GM23248 (cell line): ENCODE measurements around the gene PADI3. TPM values are rescaled to one million over a fixed set of nuclear protein-coding genes. Genes with fewer than 3 reads are reported as not detected.

Source experiments
- DNase-seq: peaks from one replicate; pipeline ENCODE4 v3.0.0-alpha.2; 2015
- H2AFZ ChIP-seq: fragments of 200-600 bp; sonication (generic); 2 replicates; pipeline ENCODE4 v1.6.1; 2016; ENCODE audit warnings: antibody characterized with exemption
- H3F3A ChIP-seq: fragments of 200-600 bp; sonication (generic); 2 replicates; pipeline ENCODE4 v1.6.1; 2016; ENCODE audit warnings: mild to moderate bottlenecking, antibody characterized with exemption, mixed run types; ENCODE audit not compliant: insufficient read depth
- H3K27ac ChIP-seq: fragments of 200-600 bp; sonication (generic); 2 replicates; pipeline ENCODE4 v1.5.1; 2016; ENCODE audit warnings: mild to moderate bottlenecking
- H3K27me3 ChIP-seq: fragments of 200-600 bp; sonication (generic); replicated peaks from 2 replicates; pipeline ENCODE4 v1.6.1; 2016; ENCODE audit warnings: mild to moderate bottlenecking; ENCODE audit not compliant: insufficient read depth
- H3K36me3 ChIP-seq: fragments of 200-600 bp; sonication (generic); 2 replicates; pipeline ENCODE4 v1.6.1; 2016; ENCODE audit warnings: low read depth, mild to moderate bottlenecking
- H3K4me1 ChIP-seq: fragments of 200-600 bp; sonication (generic); 2 replicates; pipeline ENCODE4 v1.6.1; 2016; ENCODE audit warnings: mild to moderate bottlenecking; ENCODE audit not compliant: insufficient read depth
- H3K4me2 ChIP-seq: fragments of 200-600 bp; sonication (generic); one replicate; pipeline ENCODE4 v1.6.1; 2016; ENCODE audit warnings: mild to moderate bottlenecking; ENCODE audit not compliant: unreplicated experiment
- H3K4me3 ChIP-seq: fragments of 200-600 bp; sonication (generic); 2 replicates; pipeline ENCODE4 v1.5.1; 2016; ENCODE audit warnings: mild to moderate bottlenecking
- H3K79me2 ChIP-seq: fragments of 200-600 bp; sonication (generic); 2 replicates; pipeline ENCODE4 v1.6.1; 2016; ENCODE audit warnings: mild to moderate bottlenecking; ENCODE audit not compliant: insufficient read depth
- H3K9ac ChIP-seq: fragments of 200-600 bp; sonication (generic); 2 replicates; pipeline ENCODE4 v1.6.1; 2016; ENCODE audit warnings: mild to moderate bottlenecking
- H3K9me2 ChIP-seq: fragments of 200-600 bp; sonication (generic); 2 replicates; pipeline ENCODE4 v1.6.1; 2016; ENCODE audit warnings: mixed run types, mild to moderate bottlenecking, moderate library complexity; ENCODE audit not compliant: insufficient read depth
- H3K9me3 ChIP-seq: fragments of 200-600 bp; sonication (generic); one replicate; pipeline ENCODE4 v1.6.1; 2017; ENCODE audit warnings: low read depth
- H4K20me1 ChIP-seq: fragments of 200-600 bp; sonication (generic); 2 replicates; pipeline ENCODE4 v1.6.0; 2016; ENCODE audit not compliant: insufficient read depth
- EZH2 ChIP-seq: fragments of 200-600 bp; sonication (generic); IDR thresholded peaks from 2 replicates; pipeline ENCODE4 v1.6.1; 2018; ENCODE audit warnings: antibody characterized with exemption, mild to moderate bottlenecking; ENCODE audit not compliant: insufficient read depth, poor library complexity, severe bottlenecking
- EZH2phosphoT487 ChIP-seq: fragments of 200-600 bp; sonication (generic); IDR thresholded peaks from 2 replicates; pipeline ENCODE4 v1.6.1; 2018; ENCODE audit warnings: antibody characterized with exemption, moderate library complexity, mild to moderate bottlenecking, low read depth; ENCODE audit not compliant: insufficient read depth
- WGBS, 2 experiments: methylation state at CpG; one replicate each; pipeline ENCODE4 v1.1.6; 2015 to 2017; ENCODE audit warnings: low lambda C conversion rate in 2 of 2, low coverage in 1 of 2; ENCODE audit errors: missing lambda C conversion rate in 2 of 2; 5-methylcytosine and 5-hydroxymethylcytosine counted together
- in situ Hi-C: fragments of 300-500 bp; cut with MboI; formaldehyde crosslinking; loops from 2 replicates; pipeline ENCODE4 v1.15.0; 2020
- polyA plus RNA-seq: library from polyadenylated mRNA; unstranded; fragments of >200 nt; fragmentation: Nextera tagmentation; extraction: Ambion mirVana; gene quantifications from 2 replicates; pipeline ENCODE4 v1.2.1, GENCODE V29; 2016
- total RNA-seq: library from RNA; depleted of rRNA; stranded (reverse); fragments of >200 nt; shearing (Covaris generic); gene quantifications from 2 replicates; pipeline ENCODE4 v1.2.3, GENCODE V29; 2014

PADI3 gene
- total and polyA plus RNA-seq, 2 experiments from 2014 or later: not detected

DNA sequence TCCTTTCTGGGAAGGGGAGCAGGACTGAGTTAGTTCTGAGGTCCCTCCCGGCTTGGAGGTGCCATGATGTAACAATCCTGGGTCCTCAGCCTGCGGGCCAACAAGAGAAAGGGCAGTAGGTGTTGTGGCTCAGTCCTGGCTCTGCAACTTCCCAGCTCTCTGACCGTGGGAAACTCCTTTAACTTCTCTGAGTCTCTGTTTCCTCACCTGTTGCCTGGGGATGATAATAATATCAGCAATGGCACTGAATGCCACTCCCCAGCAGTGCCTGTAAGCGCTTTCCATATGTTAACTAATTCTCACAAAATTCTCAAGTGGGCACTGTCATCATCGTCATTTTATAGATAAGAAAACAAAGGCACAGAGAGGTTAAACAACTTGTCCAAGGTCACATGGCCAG lies 2.3 kb downstream of the PADI3 start:
- Histone ChIP-seq H3K4me3 (no peak overlapping the region), H4K20me1 (no peaks in the 10 kb centered on the region), H3K9ac (no peak overlapping the region), H3K36me3 (no peaks in the 10 kb centered on the region), H3K4me1 (no peaks in the 10 kb centered on the region), H3K9me2 (no peaks in the 10 kb centered on the region), H3F3A (no peaks in the 10 kb centered on the region), H3K4me2 (no peak overlapping the region), H3K27me3 (no peaks in the 10 kb centered on the region; the same call in 1 of the 2 replicates), H3K9me3 (no peaks in the 10 kb centered on the region), H2AFZ (no peak overlapping the region), H3K27ac (no peak overlapping the region), H3K79me2 (no peaks in the 10 kb centered on the region)
- DNase-seq: no peak
- WGBS, 2 experiments: 78 to 82% methylated on average over 5 of the region's 5 CpGs
- in situ Hi-C loops: no loop called here
- TF ChIP-seq EZH2phosphoT487 (no peak), EZH2 (no peak)

DNA sequence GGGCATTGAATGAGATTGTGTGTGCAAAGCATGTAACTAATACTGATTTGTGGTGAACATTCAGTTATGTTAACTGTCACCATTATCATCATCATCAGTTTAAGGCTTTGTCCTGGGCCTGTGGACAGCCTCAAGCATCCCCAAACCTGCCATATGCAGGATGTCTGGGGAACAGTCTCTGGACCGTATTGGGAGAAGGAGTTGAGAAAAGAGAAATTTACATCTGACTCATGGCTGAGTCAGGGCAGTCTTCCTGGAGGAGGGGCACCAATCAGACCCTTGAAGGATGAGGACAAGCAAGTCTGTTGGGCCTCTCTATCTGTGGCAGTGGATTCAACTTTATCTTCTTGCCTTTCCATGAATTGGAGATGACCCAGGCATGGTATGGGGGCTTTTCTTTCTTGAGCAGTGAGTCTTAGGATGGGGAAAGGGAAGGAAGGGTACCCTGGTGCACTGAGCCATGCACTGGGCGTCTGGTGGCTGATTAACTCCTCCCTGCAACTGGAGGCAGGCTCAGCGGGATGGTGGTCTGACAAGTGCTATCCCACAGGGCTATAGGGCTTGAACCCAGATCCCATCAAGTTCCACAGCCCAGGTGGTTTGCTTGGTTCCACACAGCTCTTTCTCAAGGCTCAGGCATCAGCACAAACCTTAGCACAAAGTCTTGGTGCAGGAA lies 2.9 kb downstream of the PADI3 start:
- TF ChIP-seq EZH2phosphoT487 (no peak), EZH2 (no peak)
- Histone ChIP-seq H3F3A (no peaks in the 10 kb centered on the region), H3K9me2 (no peaks in the 10 kb centered on the region), H3K4me1 (no peaks in the 10 kb centered on the region), H3K36me3 (no peaks in the 10 kb centered on the region), H4K20me1 (no peaks in the 10 kb centered on the region), H3K79me2 (no peaks in the 10 kb centered on the region), H3K27me3 (no peaks in the 10 kb centered on the region; the same call in 1 of the 2 replicates), H2AFZ (no peak overlapping the region), H3K9ac (no peak overlapping the region), H3K4me2 (no peak overlapping the region), H3K9me3 (no peaks in the 10 kb centered on the region), H3K27ac (no peak overlapping the region), H3K4me3 (no peak overlapping the region)
- peak; percentile 49 for DNase-seq
- 66 to 72% methylated on average over 3 of the region's 3 CpGs for WGBS, 2 experiments
- in situ Hi-C loops: no loop called here

DNA sequence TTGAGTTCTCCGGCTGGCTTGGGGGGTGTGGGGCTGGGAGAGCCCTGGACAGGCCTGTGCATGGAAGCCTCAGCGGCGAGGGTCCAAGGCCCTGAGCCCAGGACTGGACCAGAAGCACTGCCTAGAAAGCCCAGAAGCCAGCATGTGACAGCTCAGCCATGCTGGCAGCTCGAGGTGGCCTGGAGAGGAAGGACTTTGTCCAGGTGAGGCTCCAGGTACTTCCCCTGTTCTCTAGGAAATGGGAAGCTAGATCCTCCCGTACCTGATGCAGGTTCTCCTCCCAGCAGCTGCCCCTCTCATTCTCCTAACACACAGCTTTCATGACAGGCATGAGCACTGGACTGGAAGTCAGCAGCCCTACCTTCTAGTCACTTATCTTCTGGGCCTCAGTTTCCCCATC lies 6.4 kb downstream of the PADI3 start:
- no peak for TF ChIP-seq EZH2
- TF ChIP-seq EZH2phosphoT487: no peak
- no peak overlapping the region for H3K9ac ChIP-seq
- H3K9me2 ChIP-seq: no peaks in the 10 kb centered on the region
- H3K4me3 ChIP-seq: no peak overlapping the region
- H3K27ac ChIP-seq: no peak overlapping the region
- H3K36me3 ChIP-seq: no peaks in the 10 kb centered on the region
- no peak for DNase-seq
- no peaks in the 10 kb centered on the region for H4K20me1 ChIP-seq
- H2AFZ ChIP-seq: no peak overlapping the region
- H3K27me3 ChIP-seq: no peaks in the 10 kb centered on the region; the same call in none of the 2 replicates
- in situ Hi-C loops: no loop called here
- no peaks in the 10 kb centered on the region for H3K9me3 ChIP-seq
- no peaks in the 10 kb centered on the region for H3K79me2 ChIP-seq
- peaks cover 9% of the 10 kb centered on the region; the same call in 1 of the 2 replicates for H3K4me1 ChIP-seq
- no peaks in the 10 kb centered on the region for H3F3A ChIP-seq
- no peak overlapping the region for H3K4me2 ChIP-seq
- 53 to 55% methylated on average over 5 of the region's 5 CpGs for WGBS, 2 experiments

DNA sequence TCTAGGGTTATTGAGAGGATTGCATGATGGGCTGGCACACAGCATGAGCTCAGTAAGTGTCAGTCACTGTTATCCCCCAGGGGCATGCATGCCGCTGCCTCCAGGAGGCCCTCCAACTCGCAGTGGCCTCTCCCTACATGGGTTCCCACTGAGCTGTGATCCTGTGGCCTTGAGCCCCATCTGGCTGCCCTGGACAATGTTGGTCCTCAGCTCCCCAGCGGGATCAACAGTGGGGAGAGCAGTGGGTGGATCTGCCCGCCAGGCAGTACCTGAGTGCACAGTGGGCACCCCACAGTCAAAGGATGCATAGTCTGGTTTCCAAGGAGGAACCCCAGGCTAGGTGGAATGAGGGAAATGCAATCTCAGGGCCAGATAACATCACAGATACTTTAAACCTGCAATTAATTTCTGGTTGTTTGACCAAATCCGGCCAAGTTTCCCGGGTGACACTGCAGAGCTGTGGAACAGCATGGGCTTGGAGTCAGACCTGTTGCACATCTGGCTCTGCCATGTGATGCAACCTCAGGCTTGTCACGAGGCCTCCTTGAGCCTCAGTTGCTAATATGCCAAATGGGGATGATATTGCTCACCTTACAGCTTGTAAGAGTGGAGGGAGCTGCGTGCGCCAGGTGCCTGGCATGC lies 9.3 kb downstream of the PADI3 start:
- Histone ChIP-seq H3K9ac (no peak overlapping the region), H3K9me2 (no peaks in the 10 kb centered on the region), H3K79me2 (no peaks in the 10 kb centered on the region), H3K36me3 (no peaks in the 10 kb centered on the region), H3K4me3 (no peak overlapping the region), H3K4me1 (peaks cover 9% of the 10 kb centered on the region; the same call in 1 of the 2 replicates), H3K27me3 (peaks cover 13% of the 10 kb centered on the region), H3F3A (no peaks in the 10 kb centered on the region), H4K20me1 (no peaks in the 10 kb centered on the region), H2AFZ (no peak overlapping the region), H3K9me3 (no peaks in the 10 kb centered on the region), H3K4me2 (no peak overlapping the region), H3K27ac (no peak overlapping the region)
- WGBS, 2 experiments: 48 to 52% methylated on average over 9 of the region's 9 CpGs
- DNase-seq: peak; percentile 56
- in situ Hi-C loops: no loop called here
- TF ChIP-seq EZH2 (no peak), EZH2phosphoT487 (no peak)
